ENCODE measurements around the gene SERPINA3.

DNA sequence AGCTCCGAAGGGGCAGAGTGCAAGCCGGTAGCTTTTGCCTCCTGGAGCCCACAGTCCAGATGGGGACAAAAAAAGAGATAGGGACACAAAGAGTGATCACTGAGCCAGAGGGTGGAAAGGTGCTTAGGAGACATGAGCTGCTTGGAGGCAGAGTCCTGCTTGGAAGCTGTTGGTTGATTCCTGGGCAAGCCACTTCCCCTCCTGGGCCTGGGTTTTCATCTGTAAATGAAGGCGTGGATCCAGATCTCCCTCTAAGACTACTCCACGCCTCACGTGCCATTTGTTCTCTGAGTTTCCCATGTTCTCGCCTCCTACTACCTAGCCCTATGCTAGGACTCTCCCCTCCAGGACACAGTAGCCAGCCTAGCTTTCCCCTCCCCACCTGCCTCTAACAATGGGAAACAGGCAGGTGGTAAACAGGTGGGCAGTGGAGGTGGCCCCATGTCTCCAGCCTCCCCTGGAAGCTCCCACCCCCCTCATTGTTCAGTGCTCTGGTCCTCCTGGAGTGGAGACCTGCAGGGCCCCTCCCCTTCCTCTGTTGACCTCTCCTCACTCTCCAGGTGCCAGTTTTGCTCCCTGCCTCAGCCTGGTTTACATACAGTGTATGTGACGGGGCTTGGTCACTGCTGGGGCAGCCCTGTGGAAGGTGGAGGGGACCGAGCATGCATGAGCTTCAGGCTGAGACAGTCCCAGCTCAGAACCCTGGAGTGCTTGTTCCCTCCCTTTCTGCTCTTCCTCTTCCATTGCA is 3.8 kb downstream of the SERPINA3 start:
- no peak for TF ChIP-seq CTCF (IDR thresholded peaks at IDR 0.05)
- no peak for TF ChIP-seq EZH2 (IDR thresholded peaks at IDR 0.05)
- TF ChIP-seq EZH2phosphoT487 (IDR thresholded peaks at IDR 0.05) = no peak
